ENCODE data around the gene PREX1.
"Not testable (repeated sequence)": the region's sequence is repeated elsewhere in the genome, so short reads cannot be mapped to it uniquely, and the experiment has no call there.

The PREX1 gene, protein sequence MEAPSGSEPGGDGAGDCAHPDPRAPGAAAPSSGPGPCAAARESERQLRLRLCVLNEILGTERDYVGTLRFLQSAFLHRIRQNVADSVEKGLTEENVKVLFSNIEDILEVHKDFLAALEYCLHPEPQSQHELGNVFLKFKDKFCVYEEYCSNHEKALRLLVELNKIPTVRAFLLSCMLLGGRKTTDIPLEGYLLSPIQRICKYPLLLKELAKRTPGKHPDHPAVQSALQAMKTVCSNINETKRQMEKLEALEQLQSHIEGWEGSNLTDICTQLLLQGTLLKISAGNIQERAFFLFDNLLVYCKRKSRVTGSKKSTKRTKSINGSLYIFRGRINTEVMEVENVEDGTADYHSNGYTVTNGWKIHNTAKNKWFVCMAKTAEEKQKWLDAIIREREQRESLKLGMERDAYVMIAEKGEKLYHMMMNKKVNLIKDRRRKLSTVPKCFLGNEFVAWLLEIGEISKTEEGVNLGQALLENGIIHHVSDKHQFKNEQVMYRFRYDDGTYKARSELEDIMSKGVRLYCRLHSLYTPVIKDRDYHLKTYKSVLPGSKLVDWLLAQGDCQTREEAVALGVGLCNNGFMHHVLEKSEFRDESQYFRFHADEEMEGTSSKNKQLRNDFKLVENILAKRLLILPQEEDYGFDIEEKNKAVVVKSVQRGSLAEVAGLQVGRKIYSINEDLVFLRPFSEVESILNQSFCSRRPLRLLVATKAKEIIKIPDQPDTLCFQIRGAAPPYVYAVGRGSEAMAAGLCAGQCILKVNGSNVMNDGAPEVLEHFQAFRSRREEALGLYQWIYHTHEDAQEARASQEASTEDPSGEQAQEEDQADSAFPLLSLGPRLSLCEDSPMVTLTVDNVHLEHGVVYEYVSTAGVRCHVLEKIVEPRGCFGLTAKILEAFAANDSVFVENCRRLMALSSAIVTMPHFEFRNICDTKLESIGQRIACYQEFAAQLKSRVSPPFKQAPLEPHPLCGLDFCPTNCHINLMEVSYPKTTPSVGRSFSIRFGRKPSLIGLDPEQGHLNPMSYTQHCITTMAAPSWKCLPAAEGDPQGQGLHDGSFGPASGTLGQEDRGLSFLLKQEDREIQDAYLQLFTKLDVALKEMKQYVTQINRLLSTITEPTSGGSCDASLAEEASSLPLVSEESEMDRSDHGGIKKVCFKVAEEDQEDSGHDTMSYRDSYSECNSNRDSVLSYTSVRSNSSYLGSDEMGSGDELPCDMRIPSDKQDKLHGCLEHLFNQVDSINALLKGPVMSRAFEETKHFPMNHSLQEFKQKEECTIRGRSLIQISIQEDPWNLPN (N-terminal part only)

DNA sequence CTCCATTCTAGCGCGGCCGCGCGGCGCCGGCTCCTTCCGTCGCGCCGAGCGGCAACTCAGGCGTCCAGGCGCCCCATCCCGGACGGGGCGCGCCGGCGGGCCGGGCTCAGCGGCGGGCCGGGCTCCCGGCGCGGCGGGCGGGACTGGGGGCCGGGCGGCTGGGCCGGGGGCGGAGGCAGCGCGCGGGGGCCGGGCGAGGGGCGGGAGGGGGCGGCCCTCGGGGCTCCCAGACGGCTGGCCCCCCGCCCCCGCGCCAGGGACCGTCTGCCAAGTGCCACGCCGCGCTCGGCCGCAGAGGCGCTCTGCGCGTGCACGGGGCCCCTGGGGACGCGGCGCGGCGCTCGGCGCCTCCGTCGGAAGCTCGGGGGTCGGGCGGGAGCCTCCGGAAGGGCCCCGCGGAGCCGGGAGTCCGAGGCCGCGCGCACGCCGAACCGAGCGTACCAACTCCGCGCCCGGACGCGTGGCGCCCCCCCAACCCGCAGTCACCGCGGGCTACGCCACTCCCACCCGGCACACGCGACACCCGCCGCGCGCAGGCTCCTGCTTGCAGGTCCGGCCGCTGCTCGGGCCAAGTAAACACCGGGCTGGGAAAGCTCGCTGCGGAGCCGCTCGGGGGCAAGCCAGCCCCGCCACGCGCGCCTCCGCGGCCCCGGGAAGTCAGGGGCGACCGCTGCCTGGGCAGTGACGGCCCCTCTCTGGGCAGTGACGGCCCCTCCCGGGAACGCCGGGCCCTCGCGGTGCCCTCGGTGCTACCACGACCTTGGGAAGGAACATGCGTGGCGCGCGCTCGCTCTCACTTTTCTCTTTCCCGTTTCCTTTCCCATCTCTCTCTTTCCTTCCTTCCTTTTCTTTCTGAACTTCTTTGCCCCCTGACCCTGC, at the start of gene PREX1:
PREX1 (minus strand) TSS at position 145 of the 879 bp plus-strand sequence; CDS start at position 6, 139 bp downstream.
- H3K9ac ChIP-seq (ENCODE audit: low read depth, low read length), result peak within 1 kb of the TSS; percentile 65
- H3K36me3 ChIP-seq (ENCODE audit: control insufficient read depth, insufficient read depth, low read length), result no peaks in the 10 kb centered on the region
- peaks cover 9% of the 10 kb centered on the region for H3K4me1 ChIP-seq (ENCODE audit: control insufficient read depth, insufficient read depth, low read length)
- H3K27me3 ChIP-seq (ENCODE audit: control insufficient read depth, insufficient read depth, low read length), result peaks cover 74% of the 10 kb centered on the region
- peak within 1 kb of the TSS; percentile 73 for H3K4me3 ChIP-seq (ENCODE audit: low read depth, low read length)
- H3K9me3 ChIP-seq (ENCODE audit: control insufficient read depth, insufficient read depth, low read length), result no peaks in the 10 kb centered on the region

DNA sequence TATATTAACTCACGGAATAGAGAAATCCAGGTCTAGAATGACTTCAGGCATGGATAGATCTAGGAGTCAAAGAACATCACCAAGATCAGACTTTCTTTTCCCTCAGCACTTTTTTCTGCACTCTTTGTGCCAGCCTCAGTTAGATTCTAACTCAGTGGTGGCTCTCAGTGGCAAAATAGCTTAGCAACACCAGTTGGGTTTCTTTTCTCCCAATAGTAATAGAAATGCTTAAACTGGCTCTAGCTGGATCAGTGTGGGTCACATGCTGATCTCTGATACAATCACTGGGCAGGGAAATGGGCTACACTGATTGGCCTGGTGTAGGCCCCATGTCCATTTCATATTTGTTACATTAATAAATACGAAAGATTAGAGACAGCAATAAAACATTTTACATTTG, 49.5 kb upstream of the PREX1 start:
- H3K27me3 ChIP-seq (ENCODE audit: control insufficient read depth, insufficient read depth, low read length), result peaks cover 3% of the 10 kb centered on the region

DNA sequence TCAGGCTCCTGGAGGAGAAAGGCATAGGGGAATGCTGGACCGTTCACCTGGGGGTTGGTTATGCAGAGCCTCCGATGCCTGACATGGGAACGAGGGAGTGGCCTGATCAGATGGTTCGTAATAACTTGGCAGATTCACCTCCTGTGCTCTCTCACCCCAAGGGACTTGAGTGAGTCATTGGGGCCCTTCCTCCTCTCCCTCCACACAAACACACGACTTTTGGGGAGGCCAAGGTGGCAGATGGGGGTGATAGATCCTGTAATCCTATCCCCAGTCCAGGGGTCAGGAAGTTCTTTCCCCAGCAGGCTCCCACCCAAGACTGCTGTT, 48.1 kb upstream of the PREX1 start:
- Histone ChIP-seq H3K9ac (ENCODE audit: low read depth, low read length) (no peak overlapping the region), H3K4me1 (ENCODE audit: control insufficient read depth, insufficient read depth, low read length) (no peaks in the 10 kb centered on the region), H3K9me3 (ENCODE audit: control insufficient read depth, insufficient read depth, low read length) (no peaks in the 10 kb centered on the region), H3K27me3 (ENCODE audit: control insufficient read depth, insufficient read depth, low read length) (peaks cover 3% of the 10 kb centered on the region), H3K4me3 (ENCODE audit: low read depth, low read length) (no peak overlapping the region), H3K36me3 (ENCODE audit: control insufficient read depth, insufficient read depth, low read length) (no peaks in the 10 kb centered on the region)

More for the DNA sequence above, 49.5 kb upstream of the PREX1 start:
- no peaks in the 10 kb centered on the region for H3K9me3 ChIP-seq (ENCODE audit: control insufficient read depth, insufficient read depth, low read length)
- H3K4me1 ChIP-seq (ENCODE audit: control insufficient read depth, insufficient read depth, low read length), result no peaks in the 10 kb centered on the region
- no peak overlapping the region for H3K4me3 ChIP-seq (ENCODE audit: low read depth, low read length)
- H3K9ac ChIP-seq (ENCODE audit: low read depth, low read length), result no peak overlapping the region
- H3K36me3 ChIP-seq (ENCODE audit: control insufficient read depth, insufficient read depth, low read length), result no peaks in the 10 kb centered on the region

DNA sequence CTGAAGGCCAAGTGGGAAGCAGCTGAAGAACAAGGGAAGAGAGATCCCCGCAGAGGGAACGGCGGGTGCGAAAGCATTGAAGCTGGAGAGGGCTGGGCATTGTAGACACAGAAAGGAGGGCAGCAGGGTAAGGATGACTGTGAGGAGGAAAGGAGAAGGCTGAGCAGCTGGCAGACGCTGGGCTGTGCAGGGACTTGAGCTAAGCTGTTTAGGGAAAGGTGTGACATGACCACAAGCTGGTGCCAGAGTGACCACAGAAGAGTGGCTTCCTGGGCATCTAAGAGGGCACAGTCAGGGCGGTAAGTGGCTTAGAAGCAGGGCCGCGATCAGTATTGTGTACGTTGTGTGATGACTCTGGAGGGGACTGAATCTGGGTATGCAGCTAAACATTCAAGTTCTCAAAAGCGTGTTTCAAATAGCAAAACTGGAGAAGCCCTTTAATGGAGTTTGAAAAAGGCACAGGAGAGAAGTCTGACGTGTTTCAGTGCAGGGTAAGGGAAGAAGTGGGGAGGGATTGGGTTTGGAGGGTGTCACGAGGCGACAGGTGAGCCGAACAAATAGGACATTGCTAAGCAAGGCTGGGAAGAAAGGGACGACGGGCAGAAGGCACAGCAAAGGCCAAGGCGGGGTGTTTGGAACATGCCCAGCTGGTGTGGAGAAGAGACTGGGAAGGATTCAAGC, 47.6 kb upstream of the PREX1 start:
- no peaks in the 10 kb centered on the region for H3K4me1 ChIP-seq (ENCODE audit: control insufficient read depth, insufficient read depth, low read length)
- no peak overlapping the region for H3K9ac ChIP-seq (ENCODE audit: low read depth, low read length)
- no peak overlapping the region for H3K4me3 ChIP-seq (ENCODE audit: low read depth, low read length)
- H3K9me3 ChIP-seq (ENCODE audit: control insufficient read depth, insufficient read depth, low read length), result no peaks in the 10 kb centered on the region
- H3K27me3 ChIP-seq (ENCODE audit: control insufficient read depth, insufficient read depth, low read length), result peaks cover 3% of the 10 kb centered on the region
- no peaks in the 10 kb centered on the region for H3K36me3 ChIP-seq (ENCODE audit: control insufficient read depth, insufficient read depth, low read length)

DNA sequence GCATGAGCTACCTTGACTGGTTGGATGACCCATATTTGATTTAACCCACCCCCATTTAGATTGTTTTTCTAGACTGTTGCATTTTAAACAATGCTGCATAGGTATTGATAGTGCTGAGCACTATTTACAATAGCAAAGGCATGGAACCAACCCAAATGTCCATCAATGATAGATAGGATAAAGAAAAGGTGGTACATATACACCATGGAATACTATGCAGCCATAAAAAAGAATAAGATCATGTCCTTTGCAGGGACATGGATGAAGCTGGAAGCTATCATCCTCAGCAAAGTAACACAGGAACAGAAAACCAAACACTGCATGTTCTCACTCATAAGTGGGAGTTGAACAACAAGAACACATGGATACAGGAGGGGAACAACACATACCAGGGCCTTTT, 41.6 kb upstream of the PREX1 start:
- not testable (repeated sequence) for H3K4me1 ChIP-seq (ENCODE audit: control insufficient read depth, insufficient read depth, low read length); H3K9me3 ChIP-seq (ENCODE audit: control insufficient read depth, insufficient read depth, low read length); H3K36me3 ChIP-seq (ENCODE audit: control insufficient read depth, insufficient read depth, low read length); H3K9ac ChIP-seq (ENCODE audit: low read depth, low read length); H3K27me3 ChIP-seq (ENCODE audit: control insufficient read depth, insufficient read depth, low read length); H3K4me3 ChIP-seq (ENCODE audit: low read depth, low read length)

DNA sequence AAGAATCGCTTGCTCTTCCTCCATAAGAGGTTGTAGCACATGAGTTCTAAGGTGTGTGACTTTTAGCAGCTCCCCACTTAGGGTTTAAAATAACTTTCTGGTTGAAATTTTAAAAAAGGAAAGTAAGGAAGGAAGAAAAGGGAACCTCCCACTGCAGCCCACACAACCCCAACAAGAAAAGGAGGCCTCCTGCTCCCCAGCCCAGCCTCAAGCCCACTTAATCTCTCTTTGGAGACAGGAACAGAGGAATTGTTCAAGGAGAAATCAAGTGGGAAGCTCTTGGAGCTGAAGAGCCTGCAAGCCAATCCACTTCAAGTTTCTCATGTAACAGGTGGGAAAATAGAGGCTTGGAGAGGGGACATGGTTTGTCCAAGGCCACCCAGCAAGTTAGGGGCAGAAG, 39.1 kb upstream of the PREX1 start:
- Histone ChIP-seq H3K4me1 (ENCODE audit: control insufficient read depth, insufficient read depth, low read length) (no peaks in the 10 kb centered on the region), H3K27me3 (ENCODE audit: control insufficient read depth, insufficient read depth, low read length) (no peaks in the 10 kb centered on the region), H3K9ac (ENCODE audit: low read depth, low read length) (no peak overlapping the region), H3K4me3 (ENCODE audit: low read depth, low read length) (no peak overlapping the region), H3K36me3 (ENCODE audit: control insufficient read depth, insufficient read depth, low read length) (no peaks in the 10 kb centered on the region), H3K9me3 (ENCODE audit: control insufficient read depth, insufficient read depth, low read length) (no peaks in the 10 kb centered on the region)

DNA sequence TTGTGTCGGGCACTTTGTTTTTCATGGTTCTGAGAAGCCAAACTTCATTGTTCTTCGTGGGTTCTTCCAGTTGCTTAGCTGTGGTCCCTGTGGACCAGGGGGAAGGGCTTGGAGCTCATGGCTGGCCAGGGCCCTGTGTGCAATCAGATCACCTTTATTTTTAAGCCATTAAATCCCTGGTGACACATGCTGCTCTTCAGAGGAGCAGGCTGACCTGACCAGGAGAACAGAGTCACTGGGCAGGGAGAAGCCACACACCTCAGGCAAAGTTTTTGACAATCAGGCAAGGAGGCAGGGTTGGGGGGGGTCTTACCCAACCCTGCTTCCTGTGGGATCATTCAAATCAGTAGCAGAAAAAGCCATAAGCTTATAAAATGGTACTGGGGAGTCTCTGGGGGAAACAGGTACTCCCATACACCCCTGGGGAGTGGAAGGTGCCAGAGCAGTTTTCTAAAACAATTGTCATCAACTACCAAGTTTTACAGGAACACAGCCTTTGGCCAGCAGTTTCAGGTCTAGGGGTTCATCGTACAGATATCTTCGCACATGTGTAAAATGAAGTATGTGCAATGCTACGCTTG, 37.0 kb upstream of the PREX1 start:
- no peaks in the 10 kb centered on the region for H3K36me3 ChIP-seq (ENCODE audit: control insufficient read depth, insufficient read depth, low read length)
- H3K4me3 ChIP-seq (ENCODE audit: low read depth, low read length), result no peak overlapping the region
- H3K4me1 ChIP-seq (ENCODE audit: control insufficient read depth, insufficient read depth, low read length), result no peaks in the 10 kb centered on the region
- H3K9me3 ChIP-seq (ENCODE audit: control insufficient read depth, insufficient read depth, low read length), result no peaks in the 10 kb centered on the region
- no peak overlapping the region for H3K9ac ChIP-seq (ENCODE audit: low read depth, low read length)
- H3K27me3 ChIP-seq (ENCODE audit: control insufficient read depth, insufficient read depth, low read length), result no peaks in the 10 kb centered on the region

DNA sequence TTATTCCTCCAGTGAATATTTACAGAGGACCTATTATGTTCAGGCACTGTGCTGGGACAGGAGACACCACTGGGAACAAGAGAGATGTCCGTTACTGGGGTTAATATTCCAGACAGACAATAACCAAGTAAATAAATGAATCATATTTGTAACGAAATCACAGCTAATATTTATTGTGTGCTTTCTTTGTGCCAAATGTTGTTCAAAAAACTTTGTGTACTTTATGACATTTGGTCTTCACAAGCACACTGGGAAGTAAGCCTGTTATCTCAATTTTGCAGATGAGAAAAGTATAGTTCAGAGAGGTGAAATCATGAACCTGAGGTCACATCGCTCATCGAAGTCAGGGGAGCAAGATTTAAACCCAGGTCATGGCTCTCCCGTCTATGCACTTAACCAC, 36.5 kb upstream of the PREX1 start:
- no peaks in the 10 kb centered on the region for H3K4me1 ChIP-seq (ENCODE audit: control insufficient read depth, insufficient read depth, low read length)
- H3K4me3 ChIP-seq (ENCODE audit: low read depth, low read length), result no peak overlapping the region
- no peak overlapping the region for H3K9ac ChIP-seq (ENCODE audit: low read depth, low read length)
- no peaks in the 10 kb centered on the region for H3K36me3 ChIP-seq (ENCODE audit: control insufficient read depth, insufficient read depth, low read length)
- H3K9me3 ChIP-seq (ENCODE audit: control insufficient read depth, insufficient read depth, low read length), result no peaks in the 10 kb centered on the region
- H3K27me3 ChIP-seq (ENCODE audit: control insufficient read depth, insufficient read depth, low read length), result no peaks in the 10 kb centered on the region

DNA sequence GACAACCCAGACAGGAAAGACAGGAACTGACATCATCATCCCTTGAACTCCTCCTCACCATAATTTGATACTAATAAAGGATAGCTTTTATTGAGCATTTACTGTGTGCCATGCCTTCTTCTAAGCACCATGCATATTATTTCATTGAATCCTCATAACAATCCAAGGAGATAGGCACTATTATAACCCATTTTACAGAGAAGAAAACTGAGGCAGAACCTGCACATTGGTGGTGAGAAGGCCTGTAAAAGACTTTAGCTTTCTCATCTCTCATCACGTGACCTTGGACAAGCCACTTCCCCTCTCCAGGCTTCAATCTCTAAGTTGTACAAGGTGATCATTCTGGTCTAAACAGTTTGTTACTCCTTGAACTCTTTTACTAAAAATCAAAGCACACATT, 34.5 kb upstream of the PREX1 start:
- no peaks in the 10 kb centered on the region for H3K9me3 ChIP-seq (ENCODE audit: control insufficient read depth, insufficient read depth, low read length)
- H3K9ac ChIP-seq (ENCODE audit: low read depth, low read length), result no peak overlapping the region
- no peak overlapping the region for H3K4me3 ChIP-seq (ENCODE audit: low read depth, low read length)
- no peaks in the 10 kb centered on the region for H3K4me1 ChIP-seq (ENCODE audit: control insufficient read depth, insufficient read depth, low read length)
- no peaks in the 10 kb centered on the region for H3K36me3 ChIP-seq (ENCODE audit: control insufficient read depth, insufficient read depth, low read length)
- no peaks in the 10 kb centered on the region for H3K27me3 ChIP-seq (ENCODE audit: control insufficient read depth, insufficient read depth, low read length)

DNA sequence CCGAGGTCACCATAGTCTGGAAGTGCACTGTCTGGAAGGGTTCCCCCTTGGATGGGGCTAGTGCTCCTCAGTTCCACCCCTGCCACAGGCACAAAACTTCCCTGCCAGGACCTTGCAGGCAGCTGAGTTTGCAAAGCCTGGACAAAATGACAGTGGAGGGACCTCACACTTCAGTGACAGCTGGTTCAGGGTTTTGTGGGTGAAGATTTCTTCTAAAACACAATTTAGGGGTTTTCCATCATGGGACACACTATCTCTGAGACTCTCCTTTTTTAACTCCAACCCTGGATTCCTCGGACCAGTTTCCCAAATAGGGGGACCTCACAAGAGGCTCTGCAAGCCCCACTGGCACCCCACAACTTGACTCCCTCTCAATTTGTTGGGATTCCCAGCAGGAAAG, 33.6 kb upstream of the PREX1 start:
- no peak overlapping the region for H3K9ac ChIP-seq (ENCODE audit: low read depth, low read length)
- no peaks in the 10 kb centered on the region for H3K9me3 ChIP-seq (ENCODE audit: control insufficient read depth, insufficient read depth, low read length)
- H3K4me3 ChIP-seq (ENCODE audit: low read depth, low read length), result no peak overlapping the region
- no peaks in the 10 kb centered on the region for H3K4me1 ChIP-seq (ENCODE audit: control insufficient read depth, insufficient read depth, low read length)
- no peaks in the 10 kb centered on the region for H3K36me3 ChIP-seq (ENCODE audit: control insufficient read depth, insufficient read depth, low read length)
- H3K27me3 ChIP-seq (ENCODE audit: control insufficient read depth, insufficient read depth, low read length), result no peaks in the 10 kb centered on the region
